IMR-90 (cell line): ENCODE data around the gene GBP3. TPM values are rescaled to one million over a fixed set of nuclear protein-coding genes. Genes with fewer than 3 reads are reported as not detected.

Source experiments
- ATAC-seq: fragments of 200-7000 bp; cut with Tn5 transposase; 2 replicates; pipeline ENCODE4 v1.9.1; 2020; ENCODE audit warnings: low read depth, mild to moderate bottlenecking, moderate library complexity
- BruUV-seq: library from RNA; stranded (reverse); fragments of 400-500 nt; replicated peaks from 2 replicates; lab custom pipeline; 2021; lab: Mats Ljungman, UMichigan
- CTCF ChIA-PET: fragments of 300-600 bp; formaldehyde crosslinking; extraction: SDS; loops from one replicate; lab custom pipeline; 2021; ENCODE audit warnings: antibody characterized with exemption; lab: Yijun Ruan, JAX
- POLR2A ChIA-PET: fragments of 300-600 bp; sonication (Branson Sonifier 250); formaldehyde crosslinking; loops from one replicate; lab custom pipeline; 2022; ENCODE audit warnings: antibody characterized with exemption; ENCODE audit not compliant: unreplicated experiment; lab: Charles Lee
- DNase-seq: peaks from one replicate; pipeline ENCODE4 v3.0.0; 2013
- H2AFZ ChIP-seq: replicated peaks from 2 replicates; pipeline ENCODE3; 2013; ENCODE audit warnings: low read length, mild to moderate bottlenecking; ENCODE audit not compliant: poor library complexity
- H2AK5ac ChIP-seq: 2 replicates; pipeline ENCODE4 v1.6.1; 2013; ENCODE audit warnings: low read depth, low read length, inconsistent platforms
- H2AK9ac ChIP-seq: replicated peaks from 2 replicates; pipeline ENCODE3; 2013; ENCODE audit warnings: mild to moderate bottlenecking, low read depth, low read length, moderate library complexity; ENCODE audit not compliant: poor library complexity
- H2BK120ac ChIP-seq: 2 replicates; pipeline ENCODE4 v1.6.1; 2013; ENCODE audit warnings: low read depth, low read length, inconsistent platforms
- H2BK15ac ChIP-seq: 3 replicates; pipeline ENCODE4 v1.6.1; 2013; ENCODE audit warnings: low read depth, low read length, inconsistent platforms
- H2BK20ac ChIP-seq: 2 replicates; pipeline ENCODE4 v1.6.1; 2013; ENCODE audit warnings: low read depth, mild to moderate bottlenecking, inconsistent platforms, low read length, moderate library complexity
- H2BK5ac ChIP-seq: 2 replicates; pipeline ENCODE4 v1.6.1; 2013; ENCODE audit warnings: mild to moderate bottlenecking, low read depth, low read length, inconsistent platforms; ENCODE audit not compliant: poor library complexity, severe bottlenecking
- H3K14ac ChIP-seq: replicated peaks from 2 replicates; pipeline ENCODE4 v1.6.1; 2013; ENCODE audit warnings: low read depth, low read length, inconsistent platforms
- H3K18ac ChIP-seq: 2 replicates; pipeline ENCODE4 v1.6.1; 2013; ENCODE audit warnings: low read depth, low read length, control low read depth
- H3K23ac ChIP-seq: 2 replicates; pipeline ENCODE4 v1.6.1; 2013; ENCODE audit warnings: low read depth, low read length, inconsistent platforms
- H3K27ac ChIP-seq: 2 replicates; pipeline ENCODE4 v1.5.1; 2013; ENCODE audit warnings: mild to moderate bottlenecking, control low read depth, low read length; ENCODE audit not compliant: insufficient read depth
- H3K27me3 ChIP-seq: 2 replicates; pipeline ENCODE4 v1.6.1; 2013; ENCODE audit warnings: low read length; ENCODE audit not compliant: control insufficient read depth, insufficient read depth
- H3K36me3 ChIP-seq: 2 replicates; pipeline ENCODE4 v1.6.1; 2013; ENCODE audit warnings: low read length, mixed read lengths; ENCODE audit not compliant: control insufficient read depth, insufficient read depth
- H3K4ac ChIP-seq: 2 replicates; pipeline ENCODE4 v1.6.1; 2013; ENCODE audit warnings: low read depth, low read length, inconsistent platforms
- H3K4me1 ChIP-seq: 2 replicates; pipeline ENCODE4 v1.6.1; 2013; ENCODE audit warnings: low read length, mixed read lengths; ENCODE audit not compliant: control insufficient read depth, insufficient read depth
- H3K4me2 ChIP-seq: 2 replicates; pipeline ENCODE4 v1.6.1; 2013; ENCODE audit warnings: low read depth, mild to moderate bottlenecking, control low read depth, low read length, moderate library complexity
- H3K4me3 ChIP-seq: 2 replicates; pipeline ENCODE4 v1.5.1; 2013; ENCODE audit warnings: low read depth, mild to moderate bottlenecking, control low read depth, low read length, moderate library complexity; ENCODE audit not compliant: insufficient read depth
- H3K56ac ChIP-seq: 2 replicates; pipeline ENCODE4 v1.6.1; 2013; ENCODE audit warnings: low read length, inconsistent platforms; ENCODE audit not compliant: insufficient read depth; ENCODE audit errors: extremely low read depth
- H3K79me1 ChIP-seq, 2 experiments: 2 replicates each; pipeline ENCODE4 v1.6.1; 2013; ENCODE audit warnings: low read length in 2 of 2, inconsistent platforms in 1 of 2, low read depth in 1 of 2
- H3K9ac ChIP-seq: 2 replicates; pipeline ENCODE4 v1.6.1; 2013; ENCODE audit warnings: low read depth, low read length, control low read depth
- H3K9me1 ChIP-seq: 2 replicates; pipeline ENCODE4 v1.6.1; 2013; ENCODE audit warnings: low read length, inconsistent platforms; ENCODE audit not compliant: insufficient read depth
- H3K9me3 ChIP-seq: 2 replicates; pipeline ENCODE4 v1.6.1; 2013; ENCODE audit warnings: low read length; ENCODE audit not compliant: control insufficient read depth, insufficient read depth
- H4K20me1 ChIP-seq: 2 replicates; pipeline ENCODE4 v1.6.1; 2013; ENCODE audit warnings: low read length, inconsistent platforms; ENCODE audit not compliant: insufficient read depth
- H4K5ac ChIP-seq: 2 replicates; pipeline ENCODE4 v1.6.1; 2013; ENCODE audit warnings: mild to moderate bottlenecking, low read depth, low read length, control low read depth
- H4K8ac ChIP-seq, 2 experiments: 2 replicates each; pipeline ENCODE4 v1.6.1; 2013; ENCODE audit warnings: low read depth in 2 of 2, low read length in 2 of 2, control low read depth in 1 of 2, inconsistent platforms in 1 of 2
- H4K91ac ChIP-seq: 2 replicates; pipeline ENCODE4 v1.6.1; 2013; ENCODE audit warnings: low read depth, low read length, inconsistent platforms; ENCODE audit not compliant: insufficient read depth
- BHLHE40 ChIP-seq: fragments of 150-350 bp; IDR thresholded peaks from 2 replicates; pipeline ENCODE4 v1.6.1; 2016; ENCODE audit warnings: mild to moderate bottlenecking, low read depth, low read length
- CEBPB ChIP-seq: IDR thresholded peaks from 2 replicates; pipeline ENCODE4 v1.6.1; 2012; ENCODE audit warnings: low read depth, low read length, improper control_type of control experiment
- CHD1 ChIP-seq: IDR thresholded peaks from 2 replicates; pipeline ENCODE4 v1.6.1; 2012; ENCODE audit warnings: low read depth, low read length, improper control_type of control experiment
- CTCF ChIP-seq: conservative IDR thresholded peaks from 2 replicates; pipeline ENCODE4 v1.5.1; 2012; ENCODE audit warnings: mild to moderate bottlenecking, low read depth, low read length, improper control_type of control experiment
- FOS ChIP-seq: fragments of 150-350 bp; IDR thresholded peaks from 2 replicates; pipeline ENCODE4 v1.6.1; 2016; ENCODE audit warnings: low read depth, low read length
- MAFK ChIP-seq: IDR thresholded peaks from 2 replicates; pipeline ENCODE4 v1.6.1; 2012; ENCODE audit warnings: low read depth, low read length, improper control_type of control experiment
- MAZ ChIP-seq: IDR thresholded peaks from 2 replicates; pipeline ENCODE4 v1.6.1; 2012; ENCODE audit warnings: low read depth, mild to moderate bottlenecking, low read length, improper control_type of control experiment, moderate library complexity, borderline replicate concordance
- MXI1 ChIP-seq: IDR thresholded peaks from 2 replicates; pipeline ENCODE4 v1.6.1; 2012; ENCODE audit warnings: low read depth, mild to moderate bottlenecking, low read length, moderate library complexity, borderline replicate concordance
- NFE2L2 ChIP-seq: fragments of 150-350 bp; IDR thresholded peaks from 2 replicates; pipeline ENCODE4 v1.6.1; 2016; ENCODE audit warnings: low read depth, mild to moderate bottlenecking, low read length
- POLR2A ChIP-seq: IDR thresholded peaks from 2 replicates; pipeline ENCODE4 v1.6.1; 2012; ENCODE audit warnings: mild to moderate bottlenecking, low read depth, low read length
- RAD21 ChIP-seq: IDR thresholded peaks from 2 replicates; pipeline ENCODE4 v1.6.1; 2012; ENCODE audit warnings: low read length, improper control_type of control experiment
- RCOR1 ChIP-seq: IDR thresholded peaks from 2 replicates; pipeline ENCODE4 v1.6.1; 2012; ENCODE audit warnings: mild to moderate bottlenecking, low read length, improper control_type of control experiment; ENCODE audit not compliant: insufficient replicate concordance
- RFX5 ChIP-seq: IDR thresholded peaks from 2 replicates; pipeline ENCODE4 v1.8.0; 2012; ENCODE audit warnings: low read depth, mild to moderate bottlenecking, low read length, moderate library complexity
- SMC3 ChIP-seq: fragments of 150-350 bp; IDR thresholded peaks from 2 replicates; pipeline ENCODE4 v1.6.1; 2016; ENCODE audit warnings: low read depth, mild to moderate bottlenecking, antibody characterized with exemption, low read length, moderate library complexity
- WGBS, 2 experiments: methylation state at CpG; one replicate each; pipeline versions ENCODE4 v1.1.5 to v1.1.7; 2013; ENCODE audit warnings: missing lambda C conversion rate in 2 of 2; ENCODE audit not compliant: insufficient read length in 1 of 2; ENCODE audit errors: extremely low coverage in 2 of 2; 5-methylcytosine and 5-hydroxymethylcytosine counted together
- dilution Hi-C: fragments of 300-500 bp; cut with HindIII; formaldehyde crosslinking; loops from one replicate; pipeline ENCODE4 v1.14.3; 2018; ENCODE audit warnings: low sequenced_read_pairs; ENCODE audit not compliant: unreplicated experiment
- in situ Hi-C: fragments of 300-500 bp; cut with MboI; formaldehyde crosslinking; loops from 3 replicates; pipeline ENCODE4 v1.14.3; 2019; ENCODE audit warnings: low sequenced_read_pairs, inconsistent platforms, mixed read lengths
- intact Hi-C: fragments of 100-400 bp; cut with micrococcal nuclease; formaldehyde crosslinking; loops from 2 replicates; pipeline ENCODE4 v1.10.0; 2022
- polyA plus RNA-seq, 3 experiments: library from polyadenylated mRNA; depleted of rRNA; stranded (reverse); fragments of >200 nt; gene quantifications; 2 replicates each; pipeline ENCODE4 v1.2.3, GENCODE V29; 2012; ENCODE audit warnings: low replicate concordance in 1 of 3
- total RNA-seq: library from RNA; depleted of rRNA; stranded (reverse); fragments of >200 nt; gene quantifications from 2 replicates; pipeline ENCODE4 v1.2.3, GENCODE V29; 2012
- TF ChIP-seq, protein P1 (sequence below): fragments of 150-350 bp; IDR thresholded peaks from 2 replicates; pipeline ENCODE4 v1.6.1; 2016; ENCODE audit warnings: low read depth, mild to moderate bottlenecking, low read length, moderate library complexity, borderline replicate concordance
- TF ChIP-seq, protein P2 (sequence below): fragments of 150-350 bp; IDR thresholded peaks from 2 replicates; pipeline ENCODE4 v1.6.1; 2017; ENCODE audit warnings: mild to moderate bottlenecking, antibody characterized with exemption, low read length, low read depth

GBP3 gene
- total and polyA plus RNA-seq, 2 of the 4 experiments (the other 2 are of a cell fraction), result 21.9 to 50.0 TPM

DNA sequence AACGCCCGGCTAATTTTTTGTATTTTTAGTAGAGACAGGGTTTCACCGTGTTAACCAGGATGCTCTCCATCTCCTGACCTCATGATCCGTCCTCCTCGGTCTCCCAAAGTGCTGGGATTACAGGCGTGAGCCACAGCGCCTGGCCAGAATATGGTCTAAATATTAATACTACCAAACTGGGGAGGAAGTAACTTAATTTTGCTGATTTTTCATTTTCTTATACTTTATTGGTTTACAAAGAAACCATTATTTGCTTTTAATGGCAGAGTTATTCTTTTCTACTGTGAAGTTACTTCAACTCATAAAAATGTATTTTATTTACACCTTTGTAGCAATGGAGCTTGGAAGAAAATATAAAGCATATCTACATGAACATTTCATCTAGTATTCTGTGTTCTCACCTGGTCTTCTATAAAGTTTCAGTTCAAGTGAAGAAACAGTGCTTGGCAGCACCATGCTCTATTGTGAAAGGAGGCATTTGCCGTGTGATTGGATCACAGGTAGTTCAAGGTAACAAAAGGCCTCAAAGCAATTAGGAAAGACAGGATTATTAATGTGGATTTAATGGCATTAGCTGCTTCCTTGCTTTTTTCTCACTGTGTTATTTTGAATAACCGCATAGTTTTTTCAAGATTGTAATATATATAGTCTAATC, 28.8 kb upstream of the GBP3 start:
- Histone ChIP-seq H2BK5ac (no peak overlapping the region), H3K23ac (no peak overlapping the region), H3K27me3 (no peaks in the 10 kb centered on the region), H3K14ac (no peak overlapping the region), H2BK120ac (no peak overlapping the region), H3K79me1 (no peaks in the 10 kb centered on the region), H3K9me3 (no peaks in the 10 kb centered on the region), H3K9me1 (no peaks in the 10 kb centered on the region), H3K4me1 (no peaks in the 10 kb centered on the region), H3K56ac (no peak overlapping the region), H2BK15ac (no peak overlapping the region), H3K18ac (no peak overlapping the region), H4K8ac (no peak overlapping the region), H2AFZ (no peak overlapping the region), H4K91ac (no peak overlapping the region), H2AK5ac (no peak overlapping the region), H3K4me3 (no peak overlapping the region), H3K9ac (no peak overlapping the region), H4K5ac (no peak overlapping the region), H3K4ac (no peak overlapping the region), H2AK9ac (no peak overlapping the region), H3K27ac (no peak overlapping the region), H4K20me1 (no peaks in the 10 kb centered on the region), H3K36me3 (peaks cover 26% of the 10 kb centered on the region), H2BK20ac (no peak overlapping the region), H3K4me2 (no peak overlapping the region)
- POLR2A ChIA-PET, result no interaction called here
- in situ Hi-C loops (no loop called here), dilution Hi-C loops (no loop called here), intact Hi-C loops (no loop called here)
- no peak for DNase-seq
- CTCF ChIA-PET, result interaction anchor here (0.7 kb wide), 1 partner anchor 380 kb away, joined by 3 read pairs; no protein-coding TSS in a partner anchor
- no peak for ATAC-seq
- WGBS, 2 experiments, result no CpG with 5 or more reads among the region's 9 CpGs
- TF ChIP-seq CTCF (no peak), CHD1 (no peak), MAFK (no peak), CEBPB (no peak), RAD21 (no peak), NFE2L2 (no peak), RFX5 (no peak), RCOR1 (no peak), POLR2A (no peak), BHLHE40 (no peak), MXI1 (no peak), MAZ (no peak), SMC3 (no peak), FOS (no peak)
- TF ChIP-seq, protein P1, sequence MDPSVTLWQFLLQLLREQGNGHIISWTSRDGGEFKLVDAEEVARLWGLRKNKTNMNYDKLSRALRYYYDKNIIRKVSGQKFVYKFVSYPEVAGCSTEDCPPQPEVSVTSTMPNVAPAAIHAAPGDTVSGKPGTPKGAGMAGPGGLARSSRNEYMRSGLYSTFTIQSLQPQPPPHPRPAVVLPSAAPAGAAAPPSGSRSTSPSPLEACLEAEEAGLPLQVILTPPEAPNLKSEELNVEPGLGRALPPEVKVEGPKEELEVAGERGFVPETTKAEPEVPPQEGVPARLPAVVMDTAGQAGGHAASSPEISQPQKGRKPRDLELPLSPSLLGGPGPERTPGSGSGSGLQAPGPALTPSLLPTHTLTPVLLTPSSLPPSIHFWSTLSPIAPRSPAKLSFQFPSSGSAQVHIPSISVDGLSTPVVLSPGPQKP, result no peak
- TF ChIP-seq, protein P2, sequence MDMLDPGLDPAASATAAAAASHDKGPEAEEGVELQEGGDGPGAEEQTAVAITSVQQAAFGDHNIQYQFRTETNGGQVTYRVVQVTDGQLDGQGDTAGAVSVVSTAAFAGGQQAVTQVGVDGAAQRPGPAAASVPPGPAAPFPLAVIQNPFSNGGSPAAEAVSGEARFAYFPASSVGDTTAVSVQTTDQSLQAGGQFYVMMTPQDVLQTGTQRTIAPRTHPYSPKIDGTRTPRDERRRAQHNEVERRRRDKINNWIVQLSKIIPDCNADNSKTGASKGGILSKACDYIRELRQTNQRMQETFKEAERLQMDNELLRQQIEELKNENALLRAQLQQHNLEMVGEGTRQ, result no peak
- BruUV-seq, result no TSS peak
